Left ventricle myocardium inferior (tissue), 1 donor: Measurements from ENCODE around the gene CDR2L. TPM values are rescaled to one million over a fixed set of nuclear protein-coding genes. Genes with fewer than 3 reads are reported as not detected.

Source experiments
- DNase-seq: peaks from one replicate; pipeline ENCODE4 v3.0.0-alpha.2; 2020
- H3K27ac ChIP-seq: fragments of 200-600 bp; replicated peaks from 2 replicates; pipeline ENCODE4 v1.8.0; 2021
- H3K27me3 ChIP-seq: fragments of 200-600 bp; 2 replicates; pipeline ENCODE4 v1.8.0; 2021; ENCODE audit warnings: low read depth
- H3K36me3 ChIP-seq: fragments of 200-600 bp; 2 replicates; pipeline ENCODE4 v1.8.0; 2021
- H3K4me1 ChIP-seq: fragments of 200-600 bp; 2 replicates; pipeline ENCODE4 v1.8.0; 2021
- H3K4me3 ChIP-seq: fragments of 200-600 bp; 2 replicates; pipeline ENCODE4 v1.8.0; 2021; ENCODE audit warnings: mild to moderate bottlenecking, moderate library complexity
- H3K9me3 ChIP-seq: fragments of 200-600 bp; replicated peaks from 2 replicates; pipeline ENCODE4 v1.8.0; 2021
- intact Hi-C: fragments of 100-400 bp; cut with micrococcal nuclease; formaldehyde crosslinking; loops from one replicate; pipeline ENCODE4 v1.11.0; 2022
- total RNA-seq: library from RNA; stranded (reverse); fragmentation: NEBNext Ultra II Directional; extraction: Animal tissue kit (Norgen Biotek cat#: 25700); gene quantifications from one replicate; pipeline ENCODE4 v1.2.1, GENCODE V29; 2021
- TF ChIP-seq, protein P1 (sequence below): fragments of 200-600 bp; IDR thresholded peaks from 2 replicates; pipeline ENCODE4 v1.8.0; 2021; ENCODE audit warnings: antibody characterized with exemption, mild to moderate bottlenecking, borderline replicate concordance
- donor health status: DM: no; HTN: yes; CAD: no; lungs with severe emphysema.

CDR2L gene
- total RNA-seq, 1 donor from 2014 or later = 17.4 TPM

DNA sequence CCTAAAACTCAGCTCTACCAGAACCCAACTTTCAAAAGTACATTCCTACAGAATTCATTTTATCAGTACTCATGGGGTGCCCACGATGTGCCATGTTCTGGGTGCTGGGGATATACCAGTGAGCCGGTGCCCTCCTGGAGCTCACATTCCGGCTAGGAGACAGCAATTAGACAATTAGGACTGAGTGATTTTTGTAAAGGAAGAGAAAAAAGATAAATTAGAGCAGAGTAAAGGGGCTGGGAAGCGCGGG lies 24.6 kb downstream of the CDR2L start:
- H3K9me3 ChIP-seq = no peaks in the 10 kb centered on the region
- H3K27me3 ChIP-seq = no peaks in the 10 kb centered on the region
- TF ChIP-seq, protein P1, sequence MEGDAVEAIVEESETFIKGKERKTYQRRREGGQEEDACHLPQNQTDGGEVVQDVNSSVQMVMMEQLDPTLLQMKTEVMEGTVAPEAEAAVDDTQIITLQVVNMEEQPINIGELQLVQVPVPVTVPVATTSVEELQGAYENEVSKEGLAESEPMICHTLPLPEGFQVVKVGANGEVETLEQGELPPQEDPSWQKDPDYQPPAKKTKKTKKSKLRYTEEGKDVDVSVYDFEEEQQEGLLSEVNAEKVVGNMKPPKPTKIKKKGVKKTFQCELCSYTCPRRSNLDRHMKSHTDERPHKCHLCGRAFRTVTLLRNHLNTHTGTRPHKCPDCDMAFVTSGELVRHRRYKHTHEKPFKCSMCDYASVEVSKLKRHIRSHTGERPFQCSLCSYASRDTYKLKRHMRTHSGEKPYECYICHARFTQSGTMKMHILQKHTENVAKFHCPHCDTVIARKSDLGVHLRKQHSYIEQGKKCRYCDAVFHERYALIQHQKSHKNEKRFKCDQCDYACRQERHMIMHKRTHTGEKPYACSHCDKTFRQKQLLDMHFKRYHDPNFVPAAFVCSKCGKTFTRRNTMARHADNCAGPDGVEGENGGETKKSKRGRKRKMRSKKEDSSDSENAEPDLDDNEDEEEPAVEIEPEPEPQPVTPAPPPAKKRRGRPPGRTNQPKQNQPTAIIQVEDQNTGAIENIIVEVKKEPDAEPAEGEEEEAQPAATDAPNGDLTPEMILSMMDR = no peak
- H3K4me3 ChIP-seq = peak overlapping the region; percentile 87
- H3K4me1 ChIP-seq = peaks cover 34% of the 10 kb centered on the region
- intact Hi-C loops = no loop called here
- no peak for DNase-seq
- peak overlapping the region; percentile 95 for H3K27ac ChIP-seq
- no peaks in the 10 kb centered on the region for H3K36me3 ChIP-seq

DNA sequence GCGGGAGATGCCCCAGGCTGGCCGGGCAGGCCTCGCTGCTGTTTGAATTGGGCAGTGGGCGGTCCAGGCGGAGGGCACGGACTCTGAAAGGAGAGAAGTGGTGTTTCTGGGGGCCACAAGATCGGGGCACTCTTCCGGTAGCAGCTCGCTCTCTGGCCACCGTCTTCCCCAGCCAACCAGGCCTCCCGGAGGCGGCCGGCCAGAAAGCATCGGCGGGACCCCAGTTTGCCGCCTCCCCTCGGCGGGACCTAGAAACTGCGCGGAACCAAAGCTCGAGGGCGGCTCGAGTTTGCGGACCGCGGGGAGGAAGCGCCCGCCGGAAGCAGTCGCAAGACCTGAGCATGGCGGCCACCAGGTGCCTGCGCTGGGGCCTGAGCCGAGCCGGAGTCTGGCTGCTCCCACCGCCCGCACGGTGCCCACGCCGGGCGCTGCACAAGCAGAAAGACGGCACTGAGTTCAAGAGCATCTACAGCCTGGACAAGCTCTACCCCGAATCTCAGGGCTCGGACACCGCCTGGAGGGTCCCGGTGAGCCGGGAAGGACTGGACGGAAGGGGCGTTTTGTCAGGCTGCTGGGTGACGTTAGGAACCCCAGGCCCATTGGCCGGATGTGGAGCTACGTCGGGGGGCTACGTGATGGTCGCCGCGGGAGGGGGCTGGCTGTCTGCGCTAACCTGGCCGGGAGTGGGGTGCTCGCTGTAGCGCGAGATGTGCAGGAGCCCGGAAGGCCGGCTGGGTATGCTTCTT lies 25.1 kb downstream of the CDR2L start, which contains the start of gene MRPL58:
Gene MRPL58 (plus strand): TSS at position 325 of the 746 bp plus-strand sequence. CDS start 17 bp downstream, at position 342.
- H3K27me3 ChIP-seq = no peaks in the 10 kb centered on the region
- no peaks in the 10 kb centered on the region for H3K9me3 ChIP-seq
- intact Hi-C loops = no loop called here
- H3K4me3 ChIP-seq = peak within 1 kb of the TSS; percentile 87
- peaks cover 4% of the 10 kb centered on the region for H3K36me3 ChIP-seq
- peak within 1 kb of the TSS; percentile 95 for H3K27ac ChIP-seq
- peaks cover 34% of the 10 kb centered on the region for H3K4me1 ChIP-seq
- TF ChIP-seq, protein P1 = peak; percentile 74
- DNase-seq = peak; percentile 85

DNA sequence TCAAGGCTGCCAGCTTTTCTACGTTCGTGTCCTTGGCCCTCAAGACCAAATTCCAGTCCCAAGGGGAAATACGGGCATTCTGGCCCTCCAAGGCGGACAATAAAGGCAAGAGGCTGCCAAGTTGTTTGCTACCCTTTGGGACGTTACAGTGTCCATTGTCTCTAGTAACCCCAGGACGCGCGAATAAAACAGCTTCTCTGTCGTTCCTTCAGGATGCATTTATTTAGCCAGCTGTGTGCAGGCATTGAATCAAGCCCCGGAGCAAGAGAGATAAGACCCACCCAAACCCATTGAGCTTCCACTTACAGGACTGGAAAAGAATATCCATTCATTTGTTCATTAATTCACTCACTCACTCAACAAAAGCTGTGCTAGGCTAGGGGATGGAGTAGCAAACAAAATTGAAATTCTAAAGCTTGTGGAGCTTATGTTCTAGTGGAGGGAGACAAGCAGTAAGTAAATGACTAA lies 25.7 kb downstream of the CDR2L start:
- Histone ChIP-seq H3K27ac (peak overlapping the region; percentile 95), H3K36me3 (peaks cover 10% of the 10 kb centered on the region), H3K9me3 (no peaks in the 10 kb centered on the region), H3K27me3 (no peaks in the 10 kb centered on the region), H3K4me3 (peak overlapping the region; percentile 87), H3K4me1 (peaks cover 34% of the 10 kb centered on the region)
- DNase-seq = no peak
- TF ChIP-seq, protein P1 = no peak
- intact Hi-C loops = no loop called here

DNA sequence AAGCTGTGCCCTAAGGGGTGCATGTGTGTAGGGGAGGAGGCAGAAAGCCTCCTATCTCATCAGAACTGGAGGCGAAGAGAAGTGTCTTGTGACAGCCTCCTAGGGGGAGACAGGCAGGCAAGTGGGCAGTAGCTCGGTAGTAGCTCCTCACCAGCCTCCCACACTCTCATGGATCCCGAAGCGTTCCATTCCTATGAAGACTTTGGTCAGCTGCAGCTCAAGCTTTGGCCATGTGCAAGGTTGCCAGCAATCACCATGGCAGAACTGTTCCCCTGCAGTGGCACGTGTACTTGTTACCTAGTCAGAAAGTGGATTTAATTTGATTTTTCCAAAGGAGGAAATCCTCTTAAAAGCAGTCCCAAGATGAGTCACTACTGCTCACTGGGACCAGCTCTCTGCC lies 31.7 kb downstream of the CDR2L start:
- DNase-seq = no peak
- Histone ChIP-seq H3K27ac (no peak overlapping the region), H3K4me1 (no peaks in the 10 kb centered on the region), H3K36me3 (peaks cover 58% of the 10 kb centered on the region), H3K4me3 (no peak overlapping the region), H3K9me3 (no peaks in the 10 kb centered on the region), H3K27me3 (no peaks in the 10 kb centered on the region)
- TF ChIP-seq, protein P1 = no peak
- intact Hi-C loops = no loop called here

DNA sequence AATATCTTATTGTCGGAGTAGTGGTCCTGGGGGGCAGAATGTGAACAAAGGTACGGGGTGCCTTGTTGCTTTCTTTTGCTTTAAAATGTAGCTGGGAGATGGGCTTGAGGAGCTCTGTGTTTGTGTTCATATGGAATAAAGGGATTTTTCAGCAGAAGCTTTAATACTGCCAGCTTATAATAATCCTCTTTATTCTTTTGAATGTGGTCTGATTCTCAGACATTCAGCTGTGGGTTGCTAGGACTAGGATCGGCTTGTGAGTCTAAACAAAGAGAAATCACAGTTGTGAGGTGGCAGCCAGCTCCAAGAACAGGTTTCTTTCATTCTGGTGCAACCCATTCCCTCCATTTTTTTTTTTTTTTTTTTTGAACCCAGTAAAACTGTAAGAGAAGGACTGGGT lies 32.3 kb downstream of the CDR2L start:
- no peak overlapping the region for H3K27ac ChIP-seq
- peaks cover 58% of the 10 kb centered on the region for H3K36me3 ChIP-seq
- intact Hi-C loops = no loop called here
- no peaks in the 10 kb centered on the region for H3K4me1 ChIP-seq
- no peaks in the 10 kb centered on the region for H3K9me3 ChIP-seq
- TF ChIP-seq, protein P1 = no peak
- no peaks in the 10 kb centered on the region for H3K27me3 ChIP-seq
- no peak for DNase-seq
- no peak overlapping the region for H3K4me3 ChIP-seq
